GM18498 (cell line): ENCODE data around the gene MYO7B.
"Not testable (repeated sequence)": the region's sequence is repeated elsewhere in the genome, so short reads cannot be mapped to it uniquely, and the experiment has no call there.

ENCODE experiments used
- ATAC-seq: cut with Tn5 transposase; IDR thresholded peaks from one replicate; pipeline ENCODE4 v1.9.1; 2021; ENCODE audit warnings: mild to moderate bottlenecking, moderate library complexity; ENCODE audit not compliant: unreplicated experiment

MYO7B gene

DNA sequence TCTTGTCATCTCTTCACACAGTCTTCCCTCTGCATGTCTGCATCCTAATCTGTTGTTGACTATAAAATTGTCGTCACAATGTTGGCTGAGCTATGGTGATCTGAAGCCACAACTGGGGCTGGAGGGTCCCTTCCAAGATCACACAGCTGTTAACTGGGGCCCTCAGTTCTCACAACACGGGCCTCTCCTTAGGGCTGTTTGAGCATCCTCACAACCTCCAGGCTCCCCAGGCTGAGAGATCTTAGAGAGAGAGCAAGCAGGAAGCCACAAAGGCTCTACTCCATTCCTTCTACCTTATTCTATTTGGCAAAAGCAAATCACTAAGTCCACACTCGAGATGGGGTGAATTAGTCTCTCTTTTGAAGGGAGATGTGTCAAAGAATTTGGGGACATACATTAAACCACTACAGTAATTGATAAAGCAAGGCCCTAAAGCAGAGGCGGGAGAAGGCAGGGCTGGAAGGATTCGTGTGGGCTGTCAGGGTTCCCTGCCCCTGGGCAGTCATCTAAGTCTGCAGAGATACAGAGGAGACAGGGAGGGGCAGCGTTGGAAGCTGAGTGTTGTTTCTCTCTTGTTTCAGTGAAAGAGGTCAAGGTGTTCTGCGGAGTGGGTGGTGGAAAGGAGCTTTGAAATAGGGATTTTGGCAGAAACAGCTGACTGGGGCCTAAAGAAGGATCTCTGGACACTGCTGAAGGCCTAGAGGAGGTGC lies 15.9 kb downstream of the MYO7B start:
- no peak for ATAC-seq

DNA sequence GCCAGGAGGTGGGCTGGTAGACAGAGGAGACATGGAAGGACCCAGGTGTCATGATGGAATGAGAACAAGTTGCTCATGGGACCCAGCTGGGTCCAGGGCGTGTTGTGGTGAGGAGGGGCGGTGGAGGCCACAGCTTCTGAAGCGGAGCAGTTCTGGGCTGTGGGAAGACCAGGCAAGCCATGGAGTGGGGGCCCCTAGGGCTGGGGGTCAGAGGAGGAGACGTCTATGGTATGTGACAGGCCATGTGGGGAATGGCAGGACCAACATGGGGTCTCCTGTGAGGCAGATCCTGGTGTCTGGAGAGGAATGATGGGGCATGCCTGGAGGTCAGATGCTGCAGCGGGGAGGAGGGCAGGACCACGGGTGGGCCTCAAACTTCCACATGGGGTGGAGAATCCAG lies 16.9 kb downstream of the MYO7B start:
- ATAC-seq = no peak

DNA sequence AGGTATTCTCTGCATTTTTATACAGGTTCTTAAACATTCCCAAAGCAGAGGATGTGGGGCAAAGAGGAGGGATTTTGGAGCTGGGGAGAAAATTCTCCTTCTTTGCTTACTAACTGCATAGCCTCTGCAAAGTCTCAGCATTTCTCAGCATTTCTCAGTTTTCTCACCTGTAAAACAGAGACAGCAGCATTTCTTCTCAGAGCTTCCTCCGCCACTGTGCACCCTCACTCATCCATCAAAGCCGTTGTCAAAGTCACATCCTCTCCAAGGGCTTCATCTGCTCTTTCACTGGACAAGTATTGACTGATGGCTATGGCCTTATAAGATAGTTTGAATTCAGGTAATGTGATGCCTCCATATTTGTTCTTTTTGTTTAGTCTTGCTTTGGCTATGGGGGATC lies 17.4 kb downstream of the MYO7B start:
- no peak for ATAC-seq

DNA sequence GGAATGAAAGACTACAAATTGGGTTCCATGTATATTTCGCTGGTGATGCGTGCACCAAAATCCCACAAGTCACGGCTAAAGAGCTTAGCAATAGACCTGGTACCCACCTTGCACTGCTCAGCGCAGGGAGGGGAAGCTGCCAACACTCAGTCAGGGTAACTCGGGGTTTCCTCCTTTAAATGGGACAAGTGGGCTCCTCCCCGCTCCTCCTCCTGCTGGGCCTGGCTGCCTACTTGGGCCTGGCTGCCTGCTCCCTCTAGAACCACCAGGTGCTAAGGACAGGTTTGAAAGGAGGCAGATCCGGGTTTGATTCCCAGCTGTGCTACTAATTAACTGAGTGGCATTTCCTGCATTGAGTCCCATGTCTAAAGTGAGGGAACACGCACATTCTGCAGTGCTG lies 23.4 kb downstream of the MYO7B start:
- no peak for ATAC-seq

DNA sequence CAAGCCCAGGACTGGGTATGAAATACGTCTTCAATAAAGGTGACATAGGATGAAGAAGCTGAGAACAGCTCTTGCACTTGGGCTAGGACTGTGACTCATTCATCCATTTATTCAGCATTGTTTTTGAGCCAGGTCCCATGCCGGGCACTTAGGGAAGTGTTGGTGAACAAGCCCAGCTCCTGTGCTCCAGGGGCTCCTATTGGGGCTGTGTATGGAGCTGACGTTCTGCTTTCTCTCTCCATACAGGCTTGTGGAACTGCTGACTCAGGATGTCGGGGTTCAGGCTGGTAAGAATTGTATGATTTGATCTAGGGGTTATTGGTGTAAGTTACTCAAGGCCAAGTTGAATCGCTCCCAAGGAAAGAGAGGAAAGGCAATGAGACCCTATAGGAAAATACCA lies 24.0 kb downstream of the MYO7B start:
- ATAC-seq = no peak

DNA sequence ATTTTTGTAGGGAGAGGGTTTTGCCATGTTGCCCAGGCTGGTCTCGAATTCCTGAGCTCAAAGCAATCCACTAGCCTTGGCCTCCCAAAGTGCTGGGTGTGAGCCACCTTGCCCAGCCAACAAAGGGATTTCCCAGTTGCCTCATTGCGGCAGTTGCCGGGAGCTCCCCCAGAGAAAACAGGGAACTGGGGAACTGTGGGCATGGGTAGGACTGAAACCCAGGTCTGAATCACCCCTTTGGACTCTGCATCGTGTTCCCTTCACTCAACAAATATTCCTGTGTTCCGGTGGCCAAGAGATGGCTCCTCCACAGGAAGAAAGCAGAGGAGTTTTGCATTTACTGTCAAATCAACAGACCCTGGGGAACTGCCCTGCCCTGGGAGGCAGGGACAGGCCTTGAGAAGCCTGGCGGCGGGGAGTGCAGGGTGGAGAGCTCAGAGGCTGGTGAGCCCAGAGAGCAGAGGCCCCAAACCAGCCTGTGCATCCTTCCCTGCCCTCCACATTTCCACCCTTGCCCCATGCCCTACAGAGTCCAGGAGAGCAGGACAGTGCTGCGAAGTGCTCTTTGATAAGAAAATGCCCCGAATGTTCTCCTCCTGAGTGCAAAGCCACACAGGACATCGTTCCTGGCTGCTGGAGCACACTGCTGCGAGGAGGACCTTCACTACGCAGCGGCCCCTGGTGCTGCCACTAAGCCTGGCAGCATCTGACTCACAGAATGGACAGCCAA lies 24.9 kb downstream of the MYO7B start:
- ATAC-seq = no peak

DNA sequence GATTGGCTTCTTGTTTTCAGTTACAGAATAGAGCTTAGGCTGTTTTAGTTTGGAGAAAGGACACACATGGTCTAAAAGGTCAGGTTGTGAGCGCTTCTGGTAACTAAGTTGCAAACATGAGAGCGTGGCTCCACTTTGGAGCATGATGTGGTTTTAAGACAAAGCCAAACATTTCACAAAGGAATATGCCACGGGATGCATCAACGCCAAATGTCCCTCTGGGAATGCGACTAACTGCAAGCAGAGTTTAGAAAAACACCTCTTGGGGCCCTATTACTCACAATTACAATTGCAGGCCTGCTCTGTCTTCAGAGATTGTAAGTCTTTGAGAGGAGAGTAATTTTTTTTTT lies 25.4 kb downstream of the MYO7B start:
- ATAC-seq = no peak

DNA sequence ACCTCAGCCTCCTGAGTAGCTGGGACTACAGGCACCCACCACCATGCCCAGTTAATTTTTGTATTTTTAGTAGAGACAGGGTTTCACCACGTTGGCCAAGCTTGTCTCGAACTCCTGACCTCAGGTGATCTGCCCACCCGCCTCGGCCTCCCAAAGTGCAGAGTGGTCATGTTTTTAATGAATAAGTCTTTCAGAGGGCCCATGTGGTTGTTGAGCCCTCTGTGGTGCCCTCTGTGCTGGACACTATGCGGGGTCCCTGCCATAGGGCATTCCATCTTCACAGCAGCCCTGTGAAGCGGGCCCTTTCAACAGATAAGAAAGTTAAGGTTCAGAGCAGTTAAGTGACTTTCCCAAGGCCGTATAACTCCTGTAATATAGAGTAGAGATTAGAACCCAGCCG lies 25.9 kb downstream of the MYO7B start:
- ATAC-seq = no peak

DNA sequence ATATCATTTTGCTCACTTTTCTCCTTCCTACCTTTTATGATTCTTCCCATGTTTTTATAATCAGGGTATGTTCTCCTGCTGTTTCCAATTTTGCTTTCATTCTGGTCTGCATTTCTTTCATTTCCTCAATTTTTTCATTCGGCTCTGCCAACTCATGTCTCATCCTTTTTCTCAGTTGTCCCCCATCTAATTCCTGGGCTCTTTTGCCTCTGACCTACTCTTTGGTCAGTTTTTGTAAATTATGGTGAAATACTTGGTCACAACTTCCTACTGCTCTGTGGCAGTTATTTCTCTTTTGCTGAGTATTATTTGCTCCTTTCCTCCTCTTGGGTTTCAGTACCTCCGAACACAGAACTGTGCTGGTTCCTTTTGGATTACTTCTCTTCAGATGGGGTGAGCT lies 27.5 kb downstream of the MYO7B start:
- no peak for ATAC-seq

DNA sequence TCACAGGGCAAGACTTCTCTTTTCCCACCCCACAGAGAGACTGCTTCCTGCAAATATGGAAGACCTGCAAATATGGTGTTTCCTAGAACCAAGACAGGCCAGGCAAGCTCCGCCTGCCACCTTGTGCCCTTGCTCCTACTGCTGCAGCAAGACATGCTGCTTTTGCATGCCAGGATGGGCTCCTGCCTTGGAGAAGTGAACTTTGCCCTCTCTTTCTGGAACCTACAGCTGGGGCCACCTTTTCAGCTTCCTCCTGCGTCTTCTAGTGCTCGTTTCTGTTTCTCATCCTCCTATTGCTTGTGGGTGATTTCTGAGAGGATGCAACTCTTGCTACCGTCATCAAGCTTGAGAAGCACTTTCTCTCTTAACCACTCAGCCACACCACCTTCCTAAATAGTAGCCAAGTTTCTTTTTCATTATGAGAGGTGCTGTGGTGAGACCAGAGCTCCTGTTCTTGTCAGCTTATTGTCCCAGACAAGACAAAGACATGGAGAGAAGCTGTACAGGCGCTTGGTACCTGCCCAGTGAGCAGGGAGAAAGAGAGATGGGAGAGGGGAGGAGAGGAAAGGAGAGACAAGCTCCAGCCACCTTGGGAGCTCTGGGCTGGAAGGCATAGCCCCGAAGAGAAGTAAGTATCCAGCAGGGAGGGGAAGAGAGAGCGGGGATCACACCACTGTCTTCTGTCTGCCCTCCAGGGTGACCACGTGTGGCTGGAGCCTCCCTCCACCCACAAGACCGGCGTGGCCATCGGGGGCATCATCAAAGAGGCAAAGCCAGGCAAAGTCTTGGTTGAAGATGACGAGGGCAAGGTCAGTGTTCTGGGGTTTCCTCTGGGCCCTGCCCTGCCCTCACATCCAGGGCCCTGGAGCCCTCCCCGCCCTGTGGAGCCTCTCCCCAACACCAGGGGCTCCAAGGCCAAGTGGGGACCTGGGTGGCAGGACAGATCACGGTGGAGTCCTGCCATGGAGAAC lies 28.3 kb downstream of the MYO7B start:
- peak; percentile 96 for ATAC-seq

DNA sequence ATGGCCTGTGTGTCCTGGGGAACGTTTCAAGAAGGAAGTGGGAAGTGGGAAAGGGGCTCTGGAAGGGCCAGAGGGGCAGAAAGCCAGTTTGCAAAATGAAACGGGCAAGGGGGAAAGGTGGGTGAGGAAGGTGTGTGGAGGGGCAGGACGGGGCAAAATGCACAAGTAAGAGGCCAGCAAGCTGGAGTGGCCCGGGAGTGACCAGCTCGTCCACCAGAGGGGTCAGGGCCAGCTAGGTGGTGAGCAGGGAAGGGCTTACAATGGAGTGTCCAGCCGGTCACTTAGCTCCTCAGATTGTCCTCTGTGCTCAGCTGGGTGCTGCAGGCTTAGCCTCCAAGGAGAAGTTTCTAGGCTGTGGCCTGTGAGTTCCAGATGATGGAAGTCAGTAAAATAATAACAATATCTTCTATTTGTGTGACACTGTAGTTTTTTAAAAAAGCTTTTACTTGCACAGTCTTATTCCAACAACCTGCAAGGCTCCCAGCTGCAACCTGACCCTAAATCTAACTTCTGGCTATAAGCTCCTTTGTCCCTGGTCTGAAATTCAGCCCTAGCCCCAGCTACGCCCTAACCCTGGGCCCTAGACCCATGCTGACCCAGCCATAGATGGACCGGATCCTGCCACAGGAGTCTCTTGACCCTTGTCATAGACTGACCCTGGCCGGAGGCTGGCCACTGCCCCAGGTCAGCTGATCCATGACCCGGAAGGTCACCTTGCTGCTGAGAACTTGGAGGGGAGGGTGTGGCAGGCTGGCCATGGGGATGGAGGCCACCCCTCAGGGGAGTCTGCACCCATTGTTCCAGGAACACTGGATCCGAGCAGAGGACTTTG lies 29.2 kb downstream of the MYO7B start:
- no peak for ATAC-seq

DNA sequence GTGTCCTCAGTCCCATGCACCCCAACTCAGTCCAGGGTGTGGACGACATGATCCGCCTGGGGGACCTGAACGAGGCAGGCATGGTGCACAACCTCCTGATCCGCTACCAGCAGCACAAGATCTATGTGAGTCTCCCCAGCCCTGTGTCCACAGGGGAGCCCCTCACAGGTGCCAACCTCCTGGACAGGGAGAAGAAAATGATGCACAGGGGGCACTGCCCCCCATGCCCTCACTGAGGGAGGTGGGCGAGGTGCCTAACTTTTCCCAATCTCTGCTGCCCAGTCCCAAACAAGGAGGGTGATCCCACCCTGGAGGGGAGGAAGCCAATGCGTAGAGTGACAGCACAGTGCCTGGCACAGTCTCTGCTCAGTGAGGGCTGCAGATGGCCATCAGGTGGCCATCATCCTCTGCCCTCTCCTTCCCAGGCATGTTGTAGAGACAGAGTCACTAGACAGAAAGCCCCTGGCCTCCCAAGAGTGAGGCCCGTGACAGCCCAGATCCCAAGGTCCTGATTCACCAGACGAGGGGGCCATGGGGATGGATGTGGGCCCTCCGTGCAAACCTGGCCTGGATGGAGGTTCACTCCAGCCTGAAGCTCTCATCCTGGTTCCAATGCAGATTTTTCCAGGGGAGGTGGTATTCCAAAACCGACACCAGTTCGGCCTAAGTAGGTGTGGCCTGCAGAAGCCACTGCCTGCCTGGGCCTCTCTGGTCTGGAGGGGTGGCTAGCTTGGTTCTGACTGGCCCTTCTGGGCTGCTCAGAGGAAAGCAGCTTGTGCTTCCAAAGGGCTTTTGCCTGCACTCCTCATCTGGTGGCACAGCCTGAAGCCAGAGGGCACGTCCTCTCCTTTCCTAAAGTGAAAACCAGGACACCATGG lies 30.0 kb downstream of the MYO7B start:
- no peak for ATAC-seq

DNA sequence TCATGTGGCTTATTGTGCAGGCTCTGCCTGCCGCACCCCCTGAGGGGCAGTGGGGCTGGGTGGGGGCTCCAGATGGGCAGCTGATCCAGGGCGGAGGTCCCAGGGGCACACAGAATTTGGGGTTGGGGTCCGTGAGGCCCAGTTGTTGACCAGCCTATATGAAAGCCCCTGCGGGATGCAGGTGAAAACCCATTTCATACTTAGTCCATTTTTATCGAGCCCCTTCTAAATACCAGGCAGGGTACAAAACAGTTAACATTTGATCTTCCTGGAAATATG lies 30.6 kb downstream of the MYO7B start:
- no peak for ATAC-seq

DNA sequence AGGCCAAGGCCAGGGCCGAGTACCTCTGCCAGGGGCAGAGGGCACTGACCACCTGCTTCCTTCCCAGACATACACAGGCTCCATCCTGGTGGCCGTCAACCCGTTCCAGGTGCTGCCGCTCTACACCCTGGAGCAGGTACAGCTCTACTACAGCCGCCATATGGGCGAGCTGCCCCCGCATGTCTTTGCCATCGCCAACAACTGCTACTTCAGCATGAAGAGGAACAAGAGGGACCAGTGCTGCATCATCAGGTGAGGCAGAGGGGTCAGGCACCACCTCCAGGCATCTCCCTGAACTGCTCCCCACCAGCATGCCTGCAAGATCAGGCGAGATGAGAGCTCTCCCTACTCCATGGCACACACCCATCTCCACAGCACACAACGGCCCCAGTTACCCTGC lies 31.1 kb downstream of the MYO7B start:
- no peak for ATAC-seq

DNA sequence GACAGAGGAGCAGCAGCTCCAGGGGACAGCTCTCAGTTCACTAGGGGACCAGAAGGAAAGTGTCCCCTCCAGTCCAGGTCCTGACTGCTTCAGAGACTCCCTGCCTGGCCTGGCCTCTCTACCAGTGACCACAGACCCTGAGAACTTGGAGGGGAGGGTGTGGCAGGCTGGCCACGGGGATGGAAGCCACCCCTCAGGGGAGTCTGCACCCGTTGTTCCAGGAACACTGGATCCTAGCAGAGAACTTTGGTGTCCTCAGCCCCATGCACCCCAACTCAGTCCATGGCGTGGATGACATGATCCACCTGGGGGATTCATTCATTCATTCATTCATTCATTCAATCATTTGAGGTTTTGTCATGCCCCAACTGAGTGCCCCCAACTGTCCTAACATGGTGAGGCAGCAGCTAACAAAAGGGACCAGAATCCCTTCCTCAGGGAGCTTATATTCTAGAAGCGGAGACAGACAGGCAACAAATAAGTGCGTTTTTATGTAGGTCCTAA lies 31.9 kb downstream of the MYO7B start:
- no peak for ATAC-seq

DNA sequence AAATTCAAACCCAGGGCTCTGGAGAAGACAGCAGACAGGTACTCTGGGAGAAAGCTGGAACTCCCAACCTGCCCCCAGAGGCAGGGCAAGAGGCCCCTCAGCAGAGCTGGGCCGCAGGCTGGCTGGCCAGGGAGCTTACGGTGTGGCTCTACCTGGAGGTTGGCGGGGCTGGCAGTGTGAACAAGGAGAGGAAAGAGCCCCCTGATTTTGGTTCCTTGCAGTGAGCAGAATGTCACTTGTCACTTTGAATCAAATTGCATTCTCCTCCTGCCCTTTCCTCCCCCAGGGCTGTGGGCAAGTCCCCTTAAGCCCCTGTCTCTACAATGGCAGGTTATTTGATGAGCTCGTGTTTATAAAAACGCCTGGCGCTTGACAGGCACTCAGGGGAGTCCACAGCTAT lies 32.6 kb downstream of the MYO7B start:
- ATAC-seq = no peak

DNA sequence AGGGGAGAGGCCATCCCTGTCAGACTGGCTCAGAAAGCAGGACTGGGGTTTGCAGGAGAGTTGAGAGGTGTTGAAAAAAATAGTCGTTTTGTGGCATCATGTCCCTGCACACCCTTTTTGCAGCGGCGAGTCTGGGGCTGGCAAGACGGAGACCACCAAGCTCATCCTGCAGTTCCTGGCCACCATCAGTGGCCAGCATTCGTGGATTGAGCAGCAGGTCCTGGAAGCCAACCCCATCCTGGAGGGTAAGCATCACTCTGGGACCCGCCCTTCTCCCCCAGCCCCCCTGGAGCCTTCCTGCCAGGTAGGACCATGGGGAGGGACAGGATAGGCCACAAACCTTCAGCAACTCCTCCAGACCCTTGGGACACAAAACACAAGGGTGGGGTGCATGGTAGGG lies 34.2 kb downstream of the MYO7B start:
- no peak for ATAC-seq

DNA sequence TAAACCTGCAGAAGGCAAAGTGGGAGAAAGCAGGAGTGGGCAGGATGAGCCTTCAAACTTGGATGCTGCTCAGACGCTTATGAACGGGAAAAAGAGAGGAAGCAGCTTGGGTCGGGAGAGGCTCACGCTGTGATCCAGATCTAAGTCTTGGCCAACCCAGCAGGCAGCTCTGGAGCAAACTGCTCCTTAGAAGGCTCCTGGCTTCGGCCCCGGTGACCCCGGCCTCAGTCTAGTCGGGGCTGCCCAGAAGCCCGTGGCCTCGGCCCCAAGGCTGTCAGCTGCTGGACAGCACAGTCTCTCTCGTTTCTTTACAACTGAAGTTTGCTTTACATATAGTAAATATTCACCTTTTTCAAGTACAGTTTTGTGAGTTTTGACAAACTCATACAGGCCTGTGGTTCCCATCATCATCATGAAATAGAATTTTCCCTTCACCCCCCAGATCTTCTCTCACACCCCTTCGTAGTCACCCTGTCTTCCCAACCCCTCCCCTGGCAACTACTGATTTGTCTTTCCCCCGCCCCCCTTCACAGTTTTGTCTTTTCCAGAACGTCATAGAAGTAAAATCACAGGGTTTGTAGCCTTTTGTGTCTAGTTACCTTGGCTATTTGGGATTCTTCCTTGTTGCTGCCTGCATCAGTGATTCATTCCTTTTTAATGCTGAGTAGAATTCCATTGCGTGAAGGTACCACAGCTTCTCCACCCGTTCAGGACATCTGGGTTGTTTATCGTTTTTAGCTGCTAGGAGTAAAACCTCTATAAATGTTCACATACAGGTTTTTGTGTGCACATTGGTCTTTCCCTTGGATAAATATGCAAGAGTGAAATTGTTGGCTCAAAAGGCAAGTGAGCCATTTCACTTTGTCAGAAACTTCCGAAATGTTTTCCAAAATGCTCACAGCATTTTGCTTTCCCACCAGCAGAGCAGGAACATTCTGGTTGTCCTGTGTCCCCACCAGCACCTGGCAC lies 35.1 kb downstream of the MYO7B start:
- ATAC-seq = no peak

DNA sequence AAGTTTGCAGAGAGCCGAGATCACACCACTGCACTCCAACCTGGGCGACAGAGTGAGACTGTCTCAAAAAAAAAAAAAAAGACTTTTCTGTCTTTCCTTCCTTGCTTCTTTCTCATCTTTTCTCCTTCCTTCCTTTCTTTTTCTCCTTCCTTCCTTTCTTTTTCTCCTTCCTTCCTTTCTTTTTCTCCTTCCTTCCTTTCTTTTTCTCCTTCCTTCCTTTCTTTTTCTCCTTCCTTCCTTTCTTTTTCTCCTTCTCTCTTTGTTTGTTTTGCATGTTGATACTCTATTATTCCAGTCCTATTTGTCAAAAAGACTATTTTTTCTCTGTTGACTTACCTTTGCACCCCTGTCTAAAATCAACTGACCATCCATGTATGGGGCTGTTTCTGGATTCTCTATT lies 36.9 kb downstream of the MYO7B start:
- ATAC-seq = not testable (repeated sequence)
